SK-N-SH treated with all-trans-retinoic acid at 6 μM for 48 hours (cell line): ENCODE data around the gene RNF157.

Experiments
- ATAC-seq: fragments of 200-7000 bp; cut with Tn5 transposase; 3 replicates; pipeline ENCODE4 v1.9.1; 2020; ENCODE audit warnings: mild to moderate bottlenecking, moderate library complexity
- BACH2 ChIP-seq: fragments of 250-450 bp; sonication (Bioruptor Pico); IDR thresholded peaks from 2 replicates; pipeline ENCODE4 v1.9.0; 2021; ENCODE audit warnings: mild to moderate bottlenecking, borderline replicate concordance
- ESRRG ChIP-seq: fragments of 250-450 bp; sonication (Bioruptor Pico); IDR thresholded peaks from 2 replicates; pipeline ENCODE4 v1.6.1; 2021; ENCODE audit warnings: mild to moderate bottlenecking
- GLIS3 ChIP-seq: fragments of 250-450 bp; sonication (Bioruptor Pico); IDR thresholded peaks from 2 replicates; pipeline ENCODE4 v1.5.0; 2020; ENCODE audit warnings: mild to moderate bottlenecking, moderate library complexity
- ISL1 ChIP-seq: fragments of 250-450 bp; sonication (Bioruptor Pico); IDR thresholded peaks from 2 replicates; pipeline ENCODE4 v2.1.2; 2022; ENCODE audit warnings: mild to moderate bottlenecking, moderate library complexity
- OSR1 ChIP-seq: fragments of 250-450 bp; sonication (Bioruptor Pico); IDR thresholded peaks from 2 replicates; pipeline ENCODE4 v1.8.0; 2022; ENCODE audit warnings: moderate library complexity, mild to moderate bottlenecking, inconsistent platforms
- PPARA ChIP-seq: fragments of 250-450 bp; sonication (Bioruptor Pico); IDR thresholded peaks from 2 replicates; pipeline ENCODE4 v1.5.0; 2020; ENCODE audit warnings: mild to moderate bottlenecking, borderline replicate concordance
- RARB ChIP-seq: fragments of 250-450 bp; sonication (Bioruptor Pico); IDR thresholded peaks from 2 replicates; pipeline ENCODE4 v1.8.0; 2021; ENCODE audit warnings: mild to moderate bottlenecking, moderate library complexity
- SNAI2 ChIP-seq: fragments of 250-450 bp; sonication (Bioruptor Pico); IDR thresholded peaks from 2 replicates; pipeline ENCODE4 v1.5.0; 2020; ENCODE audit warnings: mild to moderate bottlenecking, moderate library complexity
- TCF4 ChIP-seq: fragments of 250-450 bp; sonication (Bioruptor Pico); IDR thresholded peaks from 2 replicates; pipeline ENCODE4 v1.8.0; 2021; ENCODE audit warnings: mild to moderate bottlenecking, moderate library complexity, borderline replicate concordance
- TOX ChIP-seq: fragments of 250-450 bp; sonication (Bioruptor Pico); IDR thresholded peaks from 2 replicates; pipeline ENCODE4 v1.8.0; 2021; ENCODE audit warnings: mild to moderate bottlenecking, moderate library complexity, borderline replicate concordance
- TSHZ2 ChIP-seq: fragments of 250-450 bp; sonication (Bioruptor Pico); IDR thresholded peaks from 2 replicates; pipeline ENCODE4 v1.5.0; 2020; ENCODE audit warnings: mild to moderate bottlenecking, moderate library complexity
- ZFP3 ChIP-seq: fragments of 250-450 bp; sonication (Bioruptor Pico); IDR thresholded peaks from 2 replicates; pipeline ENCODE4 v1.5.0; 2020; ENCODE audit warnings: mild to moderate bottlenecking, moderate library complexity
- ZFP30 ChIP-seq: fragments of 450-650 bp; formaldehyde crosslinking; IDR thresholded peaks from 2 replicates; pipeline ENCODE4 v1.5.0; 2022; ENCODE audit warnings: mild to moderate bottlenecking, moderate library complexity
- ZNF565 ChIP-seq: fragments of 450-650 bp; formaldehyde crosslinking; conservative IDR thresholded peaks from 2 replicates; pipeline ENCODE4 v1.5.0; 2020; ENCODE audit warnings: low read depth, mild to moderate bottlenecking, moderate library complexity
- ZNF70 ChIP-seq: fragments of 450-650 bp; formaldehyde crosslinking; IDR thresholded peaks from 2 replicates; pipeline ENCODE4 v1.5.0; 2020; ENCODE audit warnings: mild to moderate bottlenecking, moderate library complexity
- ZNF8 ChIP-seq: fragments of 450-650 bp; formaldehyde crosslinking; IDR thresholded peaks from 2 replicates; pipeline ENCODE4 v1.5.0; 2020; ENCODE audit warnings: mild to moderate bottlenecking, moderate library complexity
- TF ChIP-seq, protein P1 (sequence below): fragments of 250-450 bp; sonication (Bioruptor Pico); IDR thresholded peaks from 2 replicates; pipeline ENCODE4 v1.8.0; 2021; ENCODE audit warnings: low read depth, mild to moderate bottlenecking, moderate library complexity, borderline replicate concordance
- TF ChIP-seq, protein P2 (sequence below): fragments of 250-450 bp; sonication (Bioruptor Pico); IDR thresholded peaks from 2 replicates; pipeline ENCODE4 v1.8.0; 2020; ENCODE audit warnings: mild to moderate bottlenecking, moderate library complexity, borderline replicate concordance
- TF ChIP-seq, protein P3 (sequence below): fragments of 250-450 bp; sonication (Bioruptor Pico); IDR thresholded peaks from 2 replicates; pipeline ENCODE4 v1.5.1; 2021; ENCODE audit warnings: mild to moderate bottlenecking, moderate library complexity

Gene RNF157

DNA sequence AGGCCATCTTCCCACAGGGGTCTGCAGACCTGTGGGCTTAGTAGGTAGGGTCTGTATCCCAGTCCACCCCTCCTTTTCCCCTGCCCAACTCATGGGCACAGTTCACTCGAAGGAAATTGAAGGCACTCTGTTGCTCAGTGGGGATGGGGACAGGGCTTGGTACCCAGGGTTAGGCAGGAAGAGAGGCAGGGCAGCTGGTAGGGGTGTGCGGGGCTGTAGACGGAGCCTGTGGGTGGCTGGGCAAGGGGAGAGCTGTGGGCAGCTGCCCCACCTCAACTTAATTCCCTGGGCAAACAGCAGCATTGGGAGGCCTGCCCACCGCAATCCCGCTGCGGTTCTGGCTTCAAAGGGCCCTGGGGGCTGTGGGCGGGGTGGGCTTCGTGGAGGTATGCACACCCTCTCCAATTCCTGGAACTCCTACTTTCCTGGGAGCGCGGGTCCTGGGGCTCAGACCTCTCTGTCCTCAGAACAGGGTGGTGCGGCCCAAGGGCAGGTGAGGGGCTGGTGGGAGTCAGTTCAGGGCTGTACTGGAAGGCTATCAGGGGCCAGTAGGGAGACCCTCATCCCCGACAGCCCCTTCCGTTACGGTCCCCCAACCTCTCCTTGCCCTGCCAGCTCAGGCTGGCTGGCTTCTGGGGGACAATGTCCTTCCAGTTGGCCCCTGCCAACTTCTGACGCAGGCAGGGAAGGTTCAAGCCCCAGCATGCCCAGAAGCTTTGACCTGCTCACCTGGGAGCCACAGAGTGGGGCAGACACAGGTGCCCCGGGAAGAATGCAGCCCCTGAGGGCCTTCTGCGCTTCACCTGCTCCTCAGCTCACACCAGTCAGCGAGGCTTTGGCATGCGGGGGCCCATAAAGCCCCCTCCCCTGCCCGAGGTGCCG is 108.4 kb downstream of the RNF157 start:
- no peak for ATAC-seq
- TF ChIP-seq ZNF8 (CRISPR knock-in tag) = no peak
- TF ChIP-seq ESRRG = no peak
- no peak for TF ChIP-seq TSHZ2

DNA sequence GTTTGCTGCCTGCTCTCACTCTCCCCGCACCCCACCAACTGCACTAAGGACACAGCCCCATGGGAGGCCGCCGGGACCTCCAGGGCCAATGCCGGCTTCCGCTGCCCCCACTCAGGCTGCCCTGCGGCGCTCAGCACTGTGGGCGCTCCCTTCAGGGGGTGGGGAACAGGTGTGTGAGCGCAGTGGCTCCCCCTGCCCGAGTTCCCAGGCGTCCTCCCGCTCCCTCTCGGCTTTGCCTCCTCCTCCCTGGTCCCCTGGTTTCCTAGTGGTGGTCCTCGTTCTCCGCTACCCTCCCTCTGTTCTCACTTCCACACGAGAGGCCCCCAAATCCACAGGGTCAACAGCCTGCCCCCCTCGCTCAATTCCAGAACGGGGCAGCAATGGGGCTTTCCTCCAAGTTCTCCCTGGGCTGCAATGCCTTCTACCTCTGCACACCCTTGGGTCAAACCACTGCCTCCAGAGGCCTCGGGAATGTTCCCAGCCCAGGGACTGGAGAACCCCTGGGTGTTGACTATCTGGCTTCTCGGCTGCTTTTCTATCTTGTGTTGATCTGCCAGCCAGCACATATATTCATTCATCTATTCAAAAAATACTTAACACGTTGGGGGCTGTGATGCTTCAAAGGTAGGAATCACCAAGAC is 109.1 kb downstream of the RNF157 start:
- TF ChIP-seq ESRRG = no peak
- TF ChIP-seq GLIS3 (CRISPR knock-in tag) = no peak
- TF ChIP-seq, protein P1, sequence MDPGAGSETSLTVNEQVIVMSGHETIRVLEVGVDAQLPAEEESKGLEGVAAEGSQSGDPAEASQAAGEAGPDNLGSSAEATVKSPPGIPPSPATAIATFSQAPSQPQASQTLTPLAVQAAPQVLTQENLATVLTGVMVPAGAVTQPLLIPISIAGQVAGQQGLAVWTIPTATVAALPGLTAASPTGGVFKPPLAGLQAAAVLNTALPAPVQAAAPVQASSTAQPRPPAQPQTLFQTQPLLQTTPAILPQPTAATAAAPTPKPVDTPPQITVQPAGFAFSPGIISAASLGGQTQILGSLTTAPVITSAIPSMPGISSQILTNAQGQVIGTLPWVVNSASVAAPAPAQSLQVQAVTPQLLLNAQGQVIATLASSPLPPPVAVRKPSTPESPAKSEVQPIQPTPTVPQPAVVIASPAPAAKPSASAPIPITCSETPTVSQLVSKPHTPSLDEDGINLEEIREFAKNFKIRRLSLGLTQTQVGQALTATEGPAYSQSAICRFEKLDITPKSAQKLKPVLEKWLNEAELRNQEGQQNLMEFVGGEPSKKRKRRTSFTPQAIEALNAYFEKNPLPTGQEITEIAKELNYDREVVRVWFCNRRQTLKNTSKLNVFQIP (CRISPR knock-in tag) = no peak
- no peak for TF ChIP-seq TSHZ2
- no peak for TF ChIP-seq ZNF70
- TF ChIP-seq ISL1 = no peak
- no peak for TF ChIP-seq TCF4 (CRISPR knock-in tag)
- TF ChIP-seq ZFP3 (CRISPR knock-in tag) = no peak
- no peak for TF ChIP-seq TOX (CRISPR knock-in tag)
- no peak for TF ChIP-seq RARB (CRISPR knock-in tag)
- TF ChIP-seq ZNF8 (CRISPR knock-in tag) = no peak
- no peak for TF ChIP-seq SNAI2
- TF ChIP-seq BACH2 (CRISPR knock-in tag) = no peak
- no peak for TF ChIP-seq PPARA (CRISPR knock-in tag)
- TF ChIP-seq, protein P2, sequence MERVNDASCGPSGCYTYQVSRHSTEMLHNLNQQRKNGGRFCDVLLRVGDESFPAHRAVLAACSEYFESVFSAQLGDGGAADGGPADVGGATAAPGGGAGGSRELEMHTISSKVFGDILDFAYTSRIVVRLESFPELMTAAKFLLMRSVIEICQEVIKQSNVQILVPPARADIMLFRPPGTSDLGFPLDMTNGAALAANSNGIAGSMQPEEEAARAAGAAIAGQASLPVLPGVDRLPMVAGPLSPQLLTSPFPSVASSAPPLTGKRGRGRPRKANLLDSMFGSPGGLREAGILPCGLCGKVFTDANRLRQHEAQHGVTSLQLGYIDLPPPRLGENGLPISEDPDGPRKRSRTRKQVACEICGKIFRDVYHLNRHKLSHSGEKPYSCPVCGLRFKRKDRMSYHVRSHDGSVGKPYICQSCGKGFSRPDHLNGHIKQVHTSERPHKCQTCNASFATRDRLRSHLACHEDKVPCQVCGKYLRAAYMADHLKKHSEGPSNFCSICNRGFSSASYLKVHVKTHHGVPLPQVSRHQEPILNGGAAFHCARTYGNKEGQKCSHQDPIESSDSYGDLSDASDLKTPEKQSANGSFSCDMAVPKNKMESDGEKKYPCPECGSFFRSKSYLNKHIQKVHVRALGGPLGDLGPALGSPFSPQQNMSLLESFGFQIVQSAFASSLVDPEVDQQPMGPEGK (CRISPR knock-in tag) = no peak
- TF ChIP-seq ZNF565 (CRISPR knock-in tag) = no peak
- TF ChIP-seq, protein P3, sequence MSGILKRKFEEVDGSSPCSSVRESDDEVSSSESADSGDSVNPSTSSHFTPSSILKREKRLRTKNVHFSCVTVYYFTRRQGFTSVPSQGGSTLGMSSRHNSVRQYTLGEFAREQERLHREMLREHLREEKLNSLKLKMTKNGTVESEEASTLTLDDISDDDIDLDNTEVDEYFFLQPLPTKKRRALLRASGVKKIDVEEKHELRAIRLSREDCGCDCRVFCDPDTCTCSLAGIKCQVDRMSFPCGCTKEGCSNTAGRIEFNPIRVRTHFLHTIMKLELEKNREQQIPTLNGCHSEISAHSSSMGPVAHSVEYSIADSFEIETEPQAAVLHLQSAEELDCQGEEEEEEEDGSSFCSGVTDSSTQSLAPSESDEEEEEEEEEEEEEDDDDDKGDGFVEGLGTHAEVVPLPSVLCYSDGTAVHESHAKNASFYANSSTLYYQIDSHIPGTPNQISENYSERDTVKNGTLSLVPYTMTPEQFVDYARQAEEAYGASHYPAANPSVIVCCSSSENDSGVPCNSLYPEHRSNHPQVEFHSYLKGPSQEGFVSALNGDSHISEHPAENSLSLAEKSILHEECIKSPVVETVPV = no peak
- no peak for TF ChIP-seq ZFP30 (CRISPR knock-in tag)
- ATAC-seq = no peak

- no peak; the same call in 2 of the 3 replicates for ATAC-seq
Measured at GRCh38 chr17:76130473-76130872, 109.8 kb downstream of the RNF157 start.

More at GRCh38 chr17:76130473-76130872, 109.8 kb downstream of the RNF157 start:
- TF ChIP-seq TSHZ2 = no peak
- TF ChIP-seq OSR1 (CRISPR knock-in tag) = no peak
- TF ChIP-seq ZFP3 (CRISPR knock-in tag) = no peak
- TF ChIP-seq PPARA (CRISPR knock-in tag) = no peak
- no peak for TF ChIP-seq RARB (CRISPR knock-in tag)
- no peak for TF ChIP-seq ZNF8 (CRISPR knock-in tag)
- TF ChIP-seq, protein P3 = no peak
- TF ChIP-seq TOX (CRISPR knock-in tag) = no peak
- no peak for TF ChIP-seq ISL1
- TF ChIP-seq ESRRG = no peak
